HepG2 (cell line): Measurements from ENCODE around the gene CPSF4. TPM values are rescaled to one million over a fixed set of nuclear protein-coding genes. Genes with fewer than 3 reads are reported as not detected.

Source experiments
- ATAC-seq: fragments of 200-7000 bp; cut with Tn5 transposase; 3 replicates; pipeline ENCODE4 v1.9.1; 2020; ENCODE audit warnings: mild to moderate bottlenecking, moderate library complexity
- BruUV-seq: library from RNA; stranded (reverse); fragments of 400-500 nt; replicated peaks from 2 replicates; lab custom pipeline; 2021; lab: Mats Ljungman, UMichigan
- CTCF ChIA-PET: fragments of 300-600 bp; formaldehyde crosslinking; extraction: SDS; loops from one replicate; lab custom pipeline; 2021; ENCODE audit warnings: low total read pairs, inconsistent platforms, low intra/inter-chr PET ratio; lab: Yijun Ruan, JAX
- POLR2A ChIA-PET: fragments of 350-600 bp; sonication (Branson Sonifier 250); formaldehyde crosslinking; loops from one replicate; lab custom pipeline; 2020; ENCODE audit warnings: antibody characterized with exemption, inconsistent platforms; lab: Yijun Ruan, JAX
- DNase-seq: peaks from one replicate; pipeline ENCODE4 v3.0.0-alpha.2; 2015; ENCODE audit warnings: low spot score
- FAIRE-seq: peaks from 3 replicates; lab custom pipeline; 2011; peaks lifted over from hg19 to GRCh38; lab: Jason Lieb, UNC
- H2AFZ ChIP-seq: one replicate; pipeline ENCODE4 v1.6.1; 2011; ENCODE audit warnings: low read length, inconsistent platforms
- H3K27ac ChIP-seq: fragments of 300-600 bp; 3 replicates; pipeline ENCODE4 v1.8.0; 2011; ENCODE audit warnings: mixed run types, mild to moderate bottlenecking, mixed read lengths, low read length, inconsistent platforms; ENCODE audit not compliant: insufficient read depth; ENCODE audit errors: extremely low read length
- H3K27me3 ChIP-seq, 2 experiments: fragments of 200-600 bp in 1 of 2; 2 replicates in 1 of 2; 3 replicates in 1 of 2; pipeline versions ENCODE4 v1.6.0 to v1.8.0; 2011; ENCODE audit warnings: low read length in 2 of 2, mild to moderate bottlenecking in 2 of 2, moderate library complexity in 2 of 2, inconsistent platforms in 1 of 2; ENCODE audit not compliant: insufficient read depth in 2 of 2, control insufficient read depth in 1 of 2
- H3K36me3 ChIP-seq, 2 experiments: fragments of 200-600 bp in 1 of 2; replicated peaks in 1 of 2; 2 replicates in 1 of 2; 3 replicates in 1 of 2; pipeline versions ENCODE4 v1.5.1 to v1.8.0; 2011; ENCODE audit warnings: low read length in 2 of 2, inconsistent platforms in 1 of 2; ENCODE audit not compliant: insufficient read depth in 2 of 2, control insufficient read depth in 1 of 2
- H3K4me1 ChIP-seq: 2 replicates; pipeline ENCODE4 v1.5.1; 2012; ENCODE audit warnings: low read length, inconsistent platforms; ENCODE audit not compliant: insufficient read depth
- H3K4me2 ChIP-seq: 2 replicates; pipeline ENCODE4 v1.6.0; 2011; ENCODE audit warnings: low read depth, low read length, inconsistent platforms
- H3K4me3 ChIP-seq, 3 experiments: fragments of 200-600 bp in 1 of 3; sonication (generic), shearing (Covaris generic) in 1 of 3; replicated peaks in 1 of 3; 2 replicates each; pipeline ENCODE4 v1.5.1; 2011 to 2016; ENCODE audit warnings: low read length in 3 of 3, inconsistent platforms in 2 of 3, low read depth in 2 of 3, mild to moderate bottlenecking in 2 of 3, control low read depth in 1 of 3, mixed read lengths in 1 of 3; ENCODE audit not compliant: insufficient read depth in 1 of 3
- H3K79me2 ChIP-seq: one replicate; pipeline ENCODE4 v1.6.1; 2011; ENCODE audit warnings: low read length, inconsistent platforms; ENCODE audit not compliant: insufficient read depth
- H3K9ac ChIP-seq: 2 replicates; pipeline ENCODE4 v1.6.0; 2011; ENCODE audit warnings: mild to moderate bottlenecking, low read depth, low read length, inconsistent platforms; ENCODE audit not compliant: insufficient read depth
- H3K9me3 ChIP-seq: 2 replicates; pipeline ENCODE4 v1.5.1; 2012; ENCODE audit warnings: mild to moderate bottlenecking, low read length
- H4K20me1 ChIP-seq: 2 replicates; pipeline ENCODE4 v1.6.0; 2011; ENCODE audit warnings: inconsistent platforms, mild to moderate bottlenecking, low read length, moderate library complexity; ENCODE audit not compliant: insufficient read depth
- ADNP ChIP-seq: sonication (generic); formaldehyde crosslinking; IDR thresholded peaks from 2 replicates; pipeline ENCODE4 v1.4.0; 2020; ENCODE audit warnings: missing genetic modification reagents
- RAD51 ChIP-seq: fragments of 450-650 bp; IDR thresholded peaks from 2 replicates; pipeline ENCODE4 v1.6.1; 2016; ENCODE audit warnings: borderline replicate concordance
- RXRB ChIP-seq: IDR thresholded peaks from 2 replicates; pipeline ENCODE4 v1.6.1; 2016; ENCODE audit warnings: borderline replicate concordance, missing genetic modification reagents, missing compliant biosample characterization
- SRSF1 ChIP-seq: fragments of 200-400 bp; formaldehyde crosslinking; optimal IDR thresholded peaks from 2 replicates; pipeline ENCODE3; 2017; ENCODE audit warnings: mild to moderate bottlenecking, low read depth, low read length, moderate library complexity
- SYNCRIP ChIP-seq: fragments of 200-400 bp; formaldehyde crosslinking; IDR thresholded peaks from 2 replicates; pipeline ENCODE4 v1.6.1; 2018; ENCODE audit warnings: mild to moderate bottlenecking, low read depth, low read length; ENCODE audit not compliant: insufficient read depth
- ZNF614 ChIP-seq: IDR thresholded peaks from 2 replicates; pipeline ENCODE4 v1.6.1; 2018; ENCODE audit warnings: missing biosample characterization, missing genetic modification reagents, inconsistent platforms, borderline replicate concordance
- ZNF629 ChIP-seq: sonication (generic); formaldehyde crosslinking; conservative IDR thresholded peaks from 2 replicates; pipeline ENCODE4 v1.5.0; 2020; ENCODE audit warnings: missing genetic modification reagents
- WGBS: methylation state at CpG from one replicate; pipeline ENCODE4 v1.1.6; 2017; ENCODE audit warnings: low lambda C conversion rate; 5-methylcytosine and 5-hydroxymethylcytosine counted together
- in situ Hi-C: cut with HindIII; loops from 2 replicates; pipeline ENCODE4 v1.10.0; 2017; ENCODE audit warnings: low pct_unique_long_range_greater_than_20kb; ENCODE audit not compliant: extremely low pct_ligation_motif_present
- intact Hi-C: fragments of 100-400 bp; cut with micrococcal nuclease; formaldehyde crosslinking; loops from one replicate; pipeline ENCODE4 v1.10.0; 2022; ENCODE audit not compliant: unreplicated experiment
- polyA plus RNA-seq, 8 experiments: library from polyadenylated mRNA; depleted of rRNA in 3 of 8; stranded (reverse) in 7 of 8; unstranded in 1 of 8; fragments of >200 nt; fragmentation: Illumina TruSeq in 4 of 8; extraction: Trizol in 4 of 8; gene quantifications; 2 replicates each; pipeline versions ENCODE4 v1.2.1 to v1.2.3, GENCODE V29; 2011 to 2016; ENCODE audit warnings: low read depth in 4 of 8, missing spikeins in 1 of 8, mixed read lengths in 1 of 8; ENCODE audit not compliant: insufficient read depth in 1 of 8
- total RNA-seq, 5 experiments: library from RNA; depleted of rRNA; stranded (reverse); fragments of >200 nt; fragmentation: Illumina TruSeq; extraction: Trizol; gene quantifications; 2 replicates each; pipeline ENCODE4 v1.2.3, GENCODE V29; 2016; ENCODE audit warnings: low read depth in 1 of 5
- TF ChIP-seq, protein P1 (sequence below): sonication (generic); formaldehyde crosslinking; IDR thresholded peaks from 2 replicates; pipeline ENCODE4 v1.9.0; 2021; ENCODE audit warnings: missing genetic modification reagents, borderline replicate concordance
- TF ChIP-seq, protein P2 (sequence below): sonication (generic); formaldehyde crosslinking; IDR thresholded peaks from 2 replicates; pipeline ENCODE4 v1.9.0; 2021; ENCODE audit warnings: missing genetic modification reagents, mild to moderate bottlenecking, borderline replicate concordance
- TF ChIP-seq, protein P3 (sequence below): sonication (generic); formaldehyde crosslinking; IDR thresholded peaks from 2 replicates; pipeline ENCODE4 v1.5.0; 2020; ENCODE audit warnings: missing genetic modification reagents
- TF ChIP-seq, protein P4 (sequence below): sonication (generic); formaldehyde crosslinking; IDR thresholded peaks from 2 replicates; pipeline ENCODE4 v1.4.0; 2020; ENCODE audit warnings: missing genetic modification reagents, borderline replicate concordance

The CPSF4 gene
- total and polyA plus RNA-seq, 2 of the 13 experiments (the other 11 are each of a cell fraction or from before 2014, with no cell fraction given): 34.1 to 49.6 TPM

DNA sequence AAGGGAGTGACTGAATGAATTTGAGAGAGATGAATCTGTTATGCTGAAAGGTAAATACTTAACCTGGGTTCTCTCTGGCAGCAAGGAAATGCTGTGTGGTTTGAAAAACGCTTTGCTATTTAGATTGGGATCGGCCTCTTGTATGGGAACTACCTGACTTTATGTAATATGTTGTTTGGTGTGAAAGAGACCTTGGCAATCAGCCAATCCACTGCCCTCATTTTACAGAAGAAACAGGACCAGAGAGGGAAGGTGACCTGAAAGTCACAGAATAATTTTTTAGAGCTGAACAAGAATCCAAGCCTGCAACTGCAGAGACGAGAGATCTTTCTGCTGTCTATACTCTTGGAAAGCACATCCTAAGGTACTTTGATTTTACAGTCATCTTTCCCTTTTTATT lies 28.9 kb upstream of the CPSF4 start (continued):
- TF ChIP-seq, protein P1, sequence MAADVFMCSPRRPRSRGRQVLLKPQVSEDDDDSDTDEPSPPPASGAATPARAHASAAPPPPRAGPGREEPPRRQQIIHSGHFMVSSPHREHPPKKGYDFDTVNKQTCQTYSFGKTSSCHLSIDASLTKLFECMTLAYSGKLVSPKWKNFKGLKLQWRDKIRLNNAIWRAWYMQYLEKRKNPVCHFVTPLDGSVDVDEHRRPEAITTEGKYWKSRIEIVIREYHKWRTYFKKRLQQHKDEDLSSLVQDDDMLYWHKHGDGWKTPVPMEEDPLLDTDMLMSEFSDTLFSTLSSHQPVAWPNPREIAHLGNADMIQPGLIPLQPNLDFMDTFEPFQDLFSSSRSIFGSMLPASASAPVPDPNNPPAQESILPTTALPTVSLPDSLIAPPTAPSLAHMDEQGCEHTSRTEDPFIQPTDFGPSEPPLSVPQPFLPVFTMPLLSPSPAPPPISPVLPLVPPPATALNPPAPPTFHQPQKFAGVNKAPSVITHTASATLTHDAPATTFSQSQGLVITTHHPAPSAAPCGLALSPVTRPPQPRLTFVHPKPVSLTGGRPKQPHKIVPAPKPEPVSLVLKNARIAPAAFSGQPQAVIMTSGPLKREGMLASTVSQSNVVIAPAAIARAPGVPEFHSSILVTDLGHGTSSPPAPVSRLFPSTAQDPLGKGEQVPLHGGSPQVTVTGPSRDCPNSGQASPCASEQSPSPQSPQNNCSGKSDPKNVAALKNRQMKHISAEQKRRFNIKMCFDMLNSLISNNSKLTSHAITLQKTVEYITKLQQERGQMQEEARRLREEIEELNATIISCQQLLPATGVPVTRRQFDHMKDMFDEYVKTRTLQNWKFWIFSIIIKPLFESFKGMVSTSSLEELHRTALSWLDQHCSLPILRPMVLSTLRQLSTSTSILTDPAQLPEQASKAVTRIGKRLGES (CRISPR knock-in tag): no peak
- TF ChIP-seq RXRB: no peak
- no peak for TF ChIP-seq SRSF1

DNA sequence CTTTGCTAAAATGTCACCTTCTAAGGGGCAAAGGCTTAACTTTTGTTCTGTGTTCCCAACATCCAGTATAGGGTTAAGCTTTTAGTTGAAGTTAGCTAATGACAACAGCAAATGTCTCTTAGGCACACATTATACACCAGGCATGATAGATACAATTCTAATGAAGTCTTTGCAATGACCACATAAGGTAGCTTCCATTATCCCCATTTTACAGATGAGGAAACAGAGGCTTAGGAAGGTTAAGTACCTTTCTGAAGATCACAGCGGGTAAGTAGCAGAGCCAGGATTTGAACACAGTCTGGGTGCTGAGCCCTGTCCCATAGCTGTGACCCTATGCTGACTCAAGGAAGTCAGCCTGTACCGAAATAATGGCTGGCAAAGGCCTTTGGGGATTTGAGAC lies 28.1 kb upstream of the CPSF4 start:
- no peak overlapping the region for H3K27ac ChIP-seq
- no TSS peak for BruUV-seq
- no peak overlapping the region for H3K4me3 ChIP-seq
- TF ChIP-seq, protein P2, sequence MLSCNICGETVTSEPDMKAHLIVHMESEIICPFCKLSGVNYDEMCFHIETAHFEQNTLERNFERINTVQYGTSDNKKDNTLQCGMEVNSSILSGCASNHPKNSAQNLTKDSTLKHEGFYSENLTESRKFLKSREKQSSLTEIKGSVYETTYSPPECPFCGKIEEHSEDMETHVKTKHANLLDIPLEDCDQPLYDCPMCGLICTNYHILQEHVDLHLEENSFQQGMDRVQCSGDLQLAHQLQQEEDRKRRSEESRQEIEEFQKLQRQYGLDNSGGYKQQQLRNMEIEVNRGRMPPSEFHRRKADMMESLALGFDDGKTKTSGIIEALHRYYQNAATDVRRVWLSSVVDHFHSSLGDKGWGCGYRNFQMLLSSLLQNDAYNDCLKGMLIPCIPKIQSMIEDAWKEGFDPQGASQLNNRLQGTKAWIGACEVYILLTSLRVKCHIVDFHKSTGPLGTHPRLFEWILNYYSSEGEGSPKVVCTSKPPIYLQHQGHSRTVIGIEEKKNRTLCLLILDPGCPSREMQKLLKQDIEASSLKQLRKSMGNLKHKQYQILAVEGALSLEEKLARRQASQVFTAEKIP (CRISPR knock-in tag): no peak
- TF ChIP-seq RAD51 (no peak), ZNF629 (CRISPR knock-in tag) (peak; percentile 77), ZNF614 (CRISPR knock-in tag) (no peak), SYNCRIP (no peak), ADNP (no peak)
- TF ChIP-seq, protein P3, sequence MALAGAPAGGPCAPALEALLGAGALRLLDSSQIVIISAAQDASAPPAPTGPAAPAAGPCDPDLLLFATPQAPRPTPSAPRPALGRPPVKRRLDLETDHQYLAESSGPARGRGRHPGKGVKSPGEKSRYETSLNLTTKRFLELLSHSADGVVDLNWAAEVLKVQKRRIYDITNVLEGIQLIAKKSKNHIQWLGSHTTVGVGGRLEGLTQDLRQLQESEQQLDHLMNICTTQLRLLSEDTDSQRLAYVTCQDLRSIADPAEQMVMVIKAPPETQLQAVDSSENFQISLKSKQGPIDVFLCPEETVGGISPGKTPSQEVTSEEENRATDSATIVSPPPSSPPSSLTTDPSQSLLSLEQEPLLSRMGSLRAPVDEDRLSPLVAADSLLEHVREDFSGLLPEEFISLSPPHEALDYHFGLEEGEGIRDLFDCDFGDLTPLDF: no peak
- TF ChIP-seq, protein P4, sequence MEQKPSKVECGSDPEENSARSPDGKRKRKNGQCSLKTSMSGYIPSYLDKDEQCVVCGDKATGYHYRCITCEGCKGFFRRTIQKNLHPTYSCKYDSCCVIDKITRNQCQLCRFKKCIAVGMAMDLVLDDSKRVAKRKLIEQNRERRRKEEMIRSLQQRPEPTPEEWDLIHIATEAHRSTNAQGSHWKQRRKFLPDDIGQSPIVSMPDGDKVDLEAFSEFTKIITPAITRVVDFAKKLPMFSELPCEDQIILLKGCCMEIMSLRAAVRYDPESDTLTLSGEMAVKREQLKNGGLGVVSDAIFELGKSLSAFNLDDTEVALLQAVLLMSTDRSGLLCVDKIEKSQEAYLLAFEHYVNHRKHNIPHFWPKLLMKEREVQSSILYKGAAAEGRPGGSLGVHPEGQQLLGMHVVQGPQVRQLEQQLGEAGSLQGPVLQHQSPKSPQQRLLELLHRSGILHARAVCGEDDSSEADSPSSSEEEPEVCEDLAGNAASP (CRISPR knock-in tag): no peak
- TF ChIP-seq, all 625 proteins: peak for 1
- ChIA-PET CTCF (no interaction called here), POLR2A (no interaction called here)
- Histone ChIP-seq H3K4me1 (peaks cover 34% of the 10 kb centered on the region), H3K4me2 (peak overlapping the region; percentile 84), H3K36me3 (peaks cover 7 to 44% of the 10 kb centered on the region in 2 experiments), H3K27me3 (peaks cover 0 to 4% of the 10 kb centered on the region in 2 experiments; a peak in 2 of 5 replicates), H3K79me2 (peaks cover 48% of the 10 kb centered on the region), H3K9me3 (no peaks in the 10 kb centered on the region), H3K9ac (0 out of 2 replicates have a peak overlapping the region, but pooled peaks have one; percentile 99), H2AFZ (no peak overlapping the region), H4K20me1 (peaks cover 5% of the 10 kb centered on the region; the same call in 1 of the 2 replicates)
- in situ Hi-C loops: no loop called here
- WGBS: 96% methylated on average over 2 of the region's 2 CpGs
- DNase-seq (no peak), FAIRE-seq (no peak), ATAC-seq (no peak)
- intact Hi-C loops: no loop called here
